GM18909 (cell line): Measurements from ENCODE around the gene IFT57.
A peak's percentile ranks its signal among the peaks of the same experiment; 100 is the strongest.

ENCODE experiments used
- ATAC-seq: cut with Tn5 transposase; IDR thresholded peaks from one replicate; pipeline ENCODE4 v1.9.1; 2021; ENCODE audit warnings: mild to moderate bottlenecking; ENCODE audit not compliant: unreplicated experiment, poor library complexity

Gene IFT57

GRCh38 chr3:108221393-108221792 is 831 bp downstream of the IFT57 start:
- ATAC-seq = no peak

- peak; percentile 21 for ATAC-seq
These were observed 2.9 kb downstream of the IFT57 start for GRCh38 chr3:108219336-108219735.

GRCh38 chr3:108218811-108219210 is 3.4 kb downstream of the IFT57 start:
- no peak for ATAC-seq

DNA sequence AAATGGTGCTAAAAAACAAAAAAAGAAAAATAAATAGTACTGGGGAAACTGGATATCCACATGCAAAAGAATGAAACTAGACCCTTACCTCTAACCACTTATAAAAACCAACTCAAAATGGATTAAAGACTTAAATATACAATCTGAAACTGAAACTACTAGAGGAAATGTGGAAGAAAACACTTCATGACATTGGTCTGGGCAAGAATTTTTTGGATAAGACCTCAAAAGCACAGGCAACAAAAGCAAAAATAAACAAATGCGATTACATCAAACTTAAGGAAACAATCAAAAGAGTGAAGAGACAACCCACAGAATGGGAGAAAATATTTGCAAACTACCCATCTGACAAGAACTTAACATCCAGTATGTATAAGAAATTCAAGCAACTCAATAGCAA is 6.4 kb downstream of the IFT57 start:
- no peak for ATAC-seq

DNA sequence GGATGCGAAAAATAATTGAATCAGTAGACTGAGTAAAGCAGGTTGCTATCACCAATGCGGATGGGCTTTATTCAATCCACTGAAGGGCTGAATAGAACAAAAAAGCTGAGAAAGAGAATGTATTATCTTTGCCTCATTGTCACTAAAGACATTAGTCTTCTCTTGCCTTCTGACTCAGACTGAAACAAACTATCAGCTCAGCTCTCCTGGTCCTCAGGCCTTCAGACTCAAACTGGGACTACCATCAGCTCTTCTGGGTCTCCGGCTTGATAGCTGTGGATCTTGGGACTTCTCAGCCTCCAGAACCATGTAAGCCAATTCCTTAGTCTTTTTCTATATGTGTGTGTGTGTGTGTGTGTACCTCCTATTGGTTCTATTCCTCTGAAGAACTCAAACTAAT is 12.6 kb downstream of the IFT57 start:
- no peak for ATAC-seq

GRCh38 chr3:108208831-108209230 is 13.4 kb downstream of the IFT57 start:
- peak; percentile 87 for ATAC-seq

DNA sequence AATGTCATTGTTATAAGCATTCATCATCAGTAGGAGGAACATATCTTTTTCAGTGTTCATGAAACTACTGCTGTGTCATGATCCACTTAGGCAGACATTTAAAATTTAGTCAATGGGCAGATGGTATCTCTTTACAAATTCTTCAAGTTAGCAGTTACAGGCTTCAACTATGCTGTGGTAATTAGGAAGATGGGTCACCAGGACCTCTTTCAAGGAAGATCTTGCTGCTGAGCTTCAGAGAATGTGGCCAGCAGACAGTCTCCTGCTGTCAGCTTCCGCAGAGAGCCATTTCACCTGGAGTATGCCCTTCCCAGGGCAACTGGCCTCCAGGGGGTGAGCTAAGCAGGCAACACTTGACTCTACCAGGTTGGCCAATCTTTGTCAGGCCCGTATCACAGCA is 19.4 kb downstream of the IFT57 start:
- ATAC-seq = no peak

DNA sequence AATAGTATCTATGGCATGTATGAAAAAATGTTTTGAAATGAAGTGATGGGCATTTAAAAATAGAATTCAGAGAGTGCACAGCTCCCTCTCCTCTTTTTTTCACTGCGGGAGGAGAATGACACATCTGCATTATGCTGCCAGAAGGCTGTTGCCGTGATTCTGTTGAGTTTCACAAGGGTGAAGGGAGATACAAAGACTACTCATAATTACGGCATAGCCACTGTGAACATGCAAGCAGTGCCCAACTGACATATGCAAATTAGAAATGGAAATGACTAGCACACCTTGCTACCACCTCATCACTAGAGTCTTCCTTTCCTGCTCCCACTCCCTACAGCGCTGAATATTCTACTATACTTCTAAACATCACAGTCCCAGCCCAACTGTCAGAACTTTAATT is 20.1 kb downstream of the IFT57 start:
- peak; percentile 52 for ATAC-seq

GRCh38 chr3:108201258-108201657 is 21.0 kb downstream of the IFT57 start:
- ATAC-seq = no peak

DNA sequence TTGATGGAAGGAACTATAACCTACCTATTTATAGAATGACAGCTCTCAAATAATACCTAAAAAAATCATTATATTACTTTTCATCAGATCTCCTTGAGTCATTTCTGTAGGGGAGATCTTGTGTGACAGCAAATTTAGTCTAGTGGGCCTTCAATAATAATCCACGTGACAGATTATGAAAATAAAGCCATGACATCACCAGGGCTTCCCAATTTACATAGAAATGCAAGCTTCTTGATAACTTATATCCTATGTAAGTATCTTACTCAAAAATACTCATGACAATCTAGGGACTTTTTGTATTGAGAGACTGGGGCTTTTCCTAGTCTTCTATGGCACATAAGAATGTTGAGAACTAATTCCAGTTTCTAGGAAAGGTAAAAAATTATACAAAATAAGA is 21.6 kb downstream of the IFT57 start:
- ATAC-seq = no peak

DNA sequence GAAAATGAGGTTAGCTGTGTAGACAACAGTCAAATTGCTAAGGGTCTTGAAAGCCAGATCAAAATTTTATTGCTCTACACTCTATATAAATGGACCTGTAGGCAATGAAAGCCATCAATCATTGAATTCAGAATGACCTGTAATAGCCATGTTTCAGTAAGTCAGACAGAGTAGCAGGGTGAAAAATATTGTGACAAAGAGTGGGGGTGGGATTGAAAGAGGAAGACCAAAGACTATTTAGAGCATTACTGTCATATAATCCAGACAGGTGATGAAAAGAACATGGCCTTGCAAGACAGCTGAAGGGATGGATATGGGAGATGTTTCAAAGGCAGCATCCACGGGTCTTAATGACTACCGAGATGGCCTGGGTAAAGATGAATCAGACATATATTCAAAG is 22.2 kb downstream of the IFT57 start:
- no peak for ATAC-seq

DNA sequence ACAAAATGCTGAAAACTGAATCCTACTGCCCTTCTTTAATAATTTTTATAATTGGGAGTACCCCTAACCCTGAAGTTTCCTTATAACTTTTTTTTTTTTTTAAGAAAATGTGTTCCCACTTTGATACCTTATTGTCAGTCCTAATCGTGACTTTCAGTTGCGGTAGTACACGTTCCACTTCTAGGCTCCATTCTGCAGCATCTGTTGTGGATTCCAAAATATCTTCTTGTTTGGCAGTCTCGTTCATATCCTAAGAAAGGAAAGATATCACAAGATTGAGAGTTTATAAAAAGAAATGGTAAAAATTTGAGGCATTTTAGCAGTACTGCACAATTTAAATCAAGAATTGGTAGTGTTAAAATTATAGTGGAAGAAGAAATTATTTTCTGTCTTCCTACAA is 30.8 kb downstream of the IFT57 start:
- ATAC-seq = no peak

- ATAC-seq = no peak
These were observed 31.9 kb downstream of the IFT57 start for GRCh38 chr3:108190346-108190745.

- ATAC-seq = no peak
These were observed 32.8 kb downstream of the IFT57 start for GRCh38 chr3:108189440-108189839.

DNA sequence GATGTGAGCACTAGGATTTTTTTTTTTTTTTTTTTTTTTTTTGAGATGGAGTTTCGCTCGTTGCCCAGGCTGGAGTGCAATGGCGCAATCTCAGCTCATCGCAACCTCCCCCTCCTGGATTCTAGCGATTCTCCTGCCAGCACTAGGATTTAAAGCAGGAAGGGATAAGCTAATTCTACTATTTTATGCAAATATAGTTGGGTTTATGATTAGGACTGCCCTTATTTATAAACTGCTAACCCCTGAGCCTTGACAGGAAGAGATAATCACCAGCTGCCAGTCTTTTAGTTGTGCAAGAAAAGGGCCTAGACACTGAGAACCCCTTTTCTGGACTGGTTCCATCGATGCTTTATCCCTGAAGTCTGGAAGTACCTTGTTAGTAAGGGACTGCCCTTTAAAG is 36.7 kb downstream of the IFT57 start:
- no peak for ATAC-seq

DNA sequence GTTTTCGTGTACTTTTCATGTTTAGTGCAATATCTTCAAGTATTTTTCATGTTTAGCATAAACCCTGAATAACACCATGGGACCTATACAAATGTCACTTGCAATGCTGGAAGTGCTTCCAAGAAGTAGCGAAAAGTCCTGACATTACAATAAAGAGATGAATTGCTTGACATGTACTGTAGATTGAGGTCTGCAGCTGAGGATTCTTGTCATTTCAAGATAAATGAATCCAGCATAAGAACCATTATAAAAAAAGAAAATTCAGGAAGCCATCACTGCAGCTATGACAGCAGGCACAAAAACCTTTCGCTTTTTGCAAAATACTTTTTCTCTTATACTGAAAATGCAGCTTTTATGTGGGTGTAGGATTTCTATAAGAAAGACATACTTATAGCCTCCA is 37.4 kb downstream of the IFT57 start:
- no peak for ATAC-seq

GRCh38 chr3:108183971-108184370 is 38.3 kb downstream of the IFT57 start:
- ATAC-seq = no peak

DNA sequence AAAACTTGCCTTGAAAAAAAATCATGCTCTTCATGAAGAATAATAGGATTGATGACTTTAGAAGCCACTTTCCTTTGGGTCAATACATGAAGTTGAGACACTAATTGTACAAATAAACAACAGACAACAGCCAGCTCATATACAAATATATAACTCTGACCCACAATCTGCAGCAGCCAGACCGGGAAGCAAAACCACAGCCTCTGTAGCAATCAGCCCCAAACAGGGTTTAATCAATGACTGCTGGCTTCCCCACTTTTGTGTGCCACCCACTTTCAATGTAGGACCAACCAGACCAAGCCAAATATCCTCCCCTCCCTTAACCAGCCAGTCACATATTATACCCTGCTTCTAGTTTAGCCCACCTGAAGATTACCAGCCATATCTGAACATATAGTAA is 39.0 kb downstream of the IFT57 start:
- no peak for ATAC-seq

DNA sequence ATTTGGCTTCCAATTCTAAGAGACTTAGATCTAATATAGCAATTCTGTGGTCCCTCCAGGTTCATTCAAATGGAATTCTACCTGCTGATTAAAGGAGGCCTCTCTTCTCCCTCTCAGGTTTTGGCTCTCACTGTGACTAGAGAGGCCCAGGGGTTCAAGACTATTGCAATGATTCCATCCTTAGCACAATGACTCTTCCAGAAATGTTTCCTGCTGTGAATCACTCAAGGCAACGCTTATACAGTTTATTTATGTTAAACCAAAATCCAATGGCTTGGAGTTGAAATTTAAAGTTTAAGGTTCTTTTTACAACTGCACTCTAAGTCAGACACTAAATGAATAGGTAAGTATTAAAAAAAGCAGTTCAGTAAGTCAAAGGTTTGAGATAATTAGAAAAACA is 39.9 kb downstream of the IFT57 start:
- ATAC-seq = no peak

DNA sequence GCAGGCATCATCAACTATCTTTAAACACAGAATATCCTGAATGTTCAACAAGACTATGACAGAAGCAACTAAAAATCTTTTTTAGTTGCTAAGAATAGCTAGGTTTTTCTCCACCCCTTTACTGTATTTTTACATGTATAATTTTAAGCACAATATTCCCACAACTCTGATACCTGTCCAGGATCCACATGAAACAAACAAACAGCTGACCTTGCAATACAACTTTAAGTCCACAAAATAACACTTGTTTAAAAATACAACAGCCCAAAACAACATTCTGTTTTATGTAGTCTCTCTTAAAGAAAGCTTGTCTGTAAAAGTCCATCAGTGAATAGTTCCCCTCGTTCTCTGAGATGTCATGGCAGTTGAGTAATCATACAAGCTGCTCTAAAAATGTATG is 41.1 kb downstream of the IFT57 start:
- no peak for ATAC-seq

DNA sequence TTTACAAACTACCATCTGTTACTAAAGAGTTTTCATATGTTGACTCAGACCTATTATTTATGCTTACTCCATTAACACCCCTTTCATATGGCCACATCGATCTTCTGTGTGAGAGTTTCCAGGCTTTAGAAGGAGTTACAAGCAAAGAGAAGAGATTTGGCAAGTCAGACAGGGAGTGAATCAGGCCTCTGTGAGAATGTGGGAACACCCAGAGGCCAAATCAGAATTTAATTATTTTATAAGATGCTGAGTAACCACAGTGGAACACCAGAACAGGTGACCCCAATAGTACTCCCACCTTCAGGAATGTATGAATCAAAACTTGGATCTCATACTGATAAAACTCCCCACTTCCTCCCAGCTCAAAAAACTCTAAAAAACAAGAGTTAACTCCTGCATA is 42.0 kb downstream of the IFT57 start:
- no peak for ATAC-seq

GRCh38 chr3:108178676-108179075 is 43.5 kb downstream of the IFT57 start:
- ATAC-seq = no peak

DNA sequence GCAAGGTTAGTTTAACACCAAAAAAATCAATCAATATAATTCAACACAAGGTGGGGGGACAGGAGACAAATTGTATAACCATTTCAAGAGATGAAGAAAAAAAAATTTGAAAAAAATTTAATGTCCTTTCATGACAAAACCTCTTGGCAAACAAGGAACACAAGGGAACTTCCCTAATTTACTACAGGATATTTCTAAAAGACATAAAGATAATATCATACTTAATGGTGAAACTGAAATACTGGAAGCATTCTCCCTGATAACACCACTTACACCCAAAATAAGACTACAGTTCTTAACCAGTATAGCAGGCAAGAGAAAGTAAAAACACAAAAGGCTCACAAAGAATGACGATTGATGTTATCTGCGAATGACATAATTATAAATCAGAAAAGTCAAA is 44.7 kb downstream of the IFT57 start:
- no peak for ATAC-seq
